NB4 (cell line): ENCODE data around the gene MRPL42.

ENCODE experiments used
- MYC ChIP-seq: IDR thresholded peaks from 2 replicates; pipeline ENCODE4 v1.6.1; 2011; ENCODE audit warnings: low read depth, low read length
- POLR2A ChIP-seq: IDR thresholded peaks from 2 replicates; pipeline ENCODE4 v1.6.1; 2011; ENCODE audit warnings: mild to moderate bottlenecking; ENCODE audit not compliant: insufficient read length; ENCODE audit errors: extremely low read depth
- TF ChIP-seq, protein P1 (sequence below): IDR thresholded peaks from one replicate; pipeline ENCODE4 v1.5.1; 2012; ENCODE audit warnings: low read depth, low read length

DNA sequence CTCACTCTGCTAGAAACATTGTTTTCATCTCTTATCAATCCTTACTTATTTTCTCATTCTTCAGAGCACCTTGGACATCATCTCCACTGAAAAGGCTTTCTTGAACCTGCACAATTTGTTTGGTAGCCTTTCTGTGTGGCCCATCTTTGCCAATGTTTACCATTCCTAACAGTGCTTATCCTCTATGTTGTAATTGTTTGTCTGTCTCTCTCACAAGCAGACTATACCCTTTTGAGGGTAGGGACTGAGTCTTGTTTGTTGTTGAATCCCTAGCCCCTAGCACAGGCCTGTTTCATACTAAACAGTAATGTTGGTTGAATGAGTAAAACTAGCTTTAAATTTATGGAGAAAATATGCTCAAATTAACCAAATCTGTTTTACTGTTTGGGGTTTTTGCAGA, 9.2 kb downstream of the MRPL42 start:
- TF ChIP-seq, protein P1, sequence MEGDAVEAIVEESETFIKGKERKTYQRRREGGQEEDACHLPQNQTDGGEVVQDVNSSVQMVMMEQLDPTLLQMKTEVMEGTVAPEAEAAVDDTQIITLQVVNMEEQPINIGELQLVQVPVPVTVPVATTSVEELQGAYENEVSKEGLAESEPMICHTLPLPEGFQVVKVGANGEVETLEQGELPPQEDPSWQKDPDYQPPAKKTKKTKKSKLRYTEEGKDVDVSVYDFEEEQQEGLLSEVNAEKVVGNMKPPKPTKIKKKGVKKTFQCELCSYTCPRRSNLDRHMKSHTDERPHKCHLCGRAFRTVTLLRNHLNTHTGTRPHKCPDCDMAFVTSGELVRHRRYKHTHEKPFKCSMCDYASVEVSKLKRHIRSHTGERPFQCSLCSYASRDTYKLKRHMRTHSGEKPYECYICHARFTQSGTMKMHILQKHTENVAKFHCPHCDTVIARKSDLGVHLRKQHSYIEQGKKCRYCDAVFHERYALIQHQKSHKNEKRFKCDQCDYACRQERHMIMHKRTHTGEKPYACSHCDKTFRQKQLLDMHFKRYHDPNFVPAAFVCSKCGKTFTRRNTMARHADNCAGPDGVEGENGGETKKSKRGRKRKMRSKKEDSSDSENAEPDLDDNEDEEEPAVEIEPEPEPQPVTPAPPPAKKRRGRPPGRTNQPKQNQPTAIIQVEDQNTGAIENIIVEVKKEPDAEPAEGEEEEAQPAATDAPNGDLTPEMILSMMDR: no peak
- TF ChIP-seq POLR2A (no peak), MYC (no peak)
